CD8-positive, alpha-beta memory T cell (primary cell): ENCODE data around the gene HNRNPLL. TPM values are rescaled to one million over a fixed set of nuclear protein-coding genes. Genes with fewer than 3 reads are reported as not detected.

Experiments used
- CTCF ChIA-PET: fragments of 350-600 bp; sonication (Branson Sonifier 250); formaldehyde crosslinking; loops from one replicate; lab custom pipeline; 2021; ENCODE audit warnings: antibody characterized with exemption; lab: Charles Lee
- POLR2A ChIA-PET: fragments of 350-600 bp; sonication (Branson Sonifier 250); formaldehyde crosslinking; loops from one replicate; lab custom pipeline; 2021; ENCODE audit warnings: antibody characterized with exemption; lab: Charles Lee
- DNase-seq, 5 donors: peaks; one replicate each; pipeline versions ENCODE4 v3.0.0 to v3.0.0-alpha.2; 2020 to 2022; ENCODE audit warnings: mixed read lengths in 1 of 5
- H3K27ac ChIP-seq: one replicate; pipeline ENCODE4 v1.7.0; 2013; ENCODE audit warnings: low read depth, mild to moderate bottlenecking, low read length, moderate library complexity
- H3K27me3 ChIP-seq: 2 replicates; pipeline ENCODE4 v1.7.0; 2013; ENCODE audit warnings: low read length, mild to moderate bottlenecking; ENCODE audit not compliant: insufficient read depth, poor library complexity, severe bottlenecking
- H3K36me3 ChIP-seq: 2 replicates; pipeline ENCODE4 v1.7.0; 2013; ENCODE audit warnings: mild to moderate bottlenecking, low read length, moderate library complexity; ENCODE audit not compliant: insufficient read depth
- H3K4me1 ChIP-seq: 2 replicates; pipeline ENCODE4 v1.7.0; 2013; ENCODE audit warnings: mild to moderate bottlenecking, low read length, moderate library complexity; ENCODE audit not compliant: insufficient read depth
- H3K4me3 ChIP-seq: 2 replicates; pipeline ENCODE4 v1.7.0; 2013; ENCODE audit warnings: mild to moderate bottlenecking, low read length
- H3K9me3 ChIP-seq: 2 replicates; pipeline ENCODE4 v1.7.0; 2013; ENCODE audit warnings: mild to moderate bottlenecking, low read length
- H3K27ac Mint-ChIP-seq, 8 donors: one replicate each; pipeline ENCODE4 v1.8.0; 2020 to 2021; ENCODE audit warnings: mixed read lengths in 8 of 8, mild to moderate bottlenecking in 6 of 8, inconsistent platforms in 3 of 8, moderate library complexity in 3 of 8
- H3K27me3 Mint-ChIP-seq, 2 donors: one replicate each; pipeline ENCODE4 v1.8.0; 2020 to 2021; ENCODE audit warnings: mixed read lengths in 2 of 2, mild to moderate bottlenecking in 1 of 2, moderate library complexity in 1 of 2
- H3K36me3 Mint-ChIP-seq, 3 donors: one replicate each; pipeline ENCODE4 v1.8.0; 2020 to 2021; ENCODE audit warnings: mixed read lengths in 3 of 3, inconsistent platforms in 1 of 3, mild to moderate bottlenecking in 1 of 3
- H3K4me1 Mint-ChIP-seq, 3 donors: one replicate each; pipeline ENCODE4 v1.8.0; 2020 to 2021; ENCODE audit warnings: mixed read lengths in 3 of 3, inconsistent platforms in 1 of 3, mild to moderate bottlenecking in 1 of 3
- H3K4me3 Mint-ChIP-seq, 7 donors: one replicate each; pipeline ENCODE4 v1.8.0; 2020 to 2021; ENCODE audit warnings: mixed read lengths in 7 of 7, mild to moderate bottlenecking in 6 of 7, moderate library complexity in 4 of 7, inconsistent platforms in 2 of 7
- H3K9me3 Mint-ChIP-seq, 5 donors: one replicate each; pipeline ENCODE4 v1.8.0; 2020 to 2022; ENCODE audit warnings: mixed read lengths in 5 of 5, mild to moderate bottlenecking in 3 of 5, moderate library complexity in 2 of 5, inconsistent platforms in 1 of 5
- polyA plus RNA-seq: library from polyadenylated mRNA; unstranded; fragments of 300-500 nt; fragmentation: Illumina TruSeq; gene quantifications from one replicate; pipeline ENCODE4 v1.2.3, GENCODE V29; 2021
- total RNA-seq, 2 experiments: library from RNA; stranded (reverse); gene quantifications; one replicate each; pipeline ENCODE4 v1.2.3, GENCODE V29; 2021

Gene HNRNPLL
- total and polyA plus RNA-seq, 3 experiments from 2014 or later, result 65.4 to 80.8 (median 77.4) TPM

DNA sequence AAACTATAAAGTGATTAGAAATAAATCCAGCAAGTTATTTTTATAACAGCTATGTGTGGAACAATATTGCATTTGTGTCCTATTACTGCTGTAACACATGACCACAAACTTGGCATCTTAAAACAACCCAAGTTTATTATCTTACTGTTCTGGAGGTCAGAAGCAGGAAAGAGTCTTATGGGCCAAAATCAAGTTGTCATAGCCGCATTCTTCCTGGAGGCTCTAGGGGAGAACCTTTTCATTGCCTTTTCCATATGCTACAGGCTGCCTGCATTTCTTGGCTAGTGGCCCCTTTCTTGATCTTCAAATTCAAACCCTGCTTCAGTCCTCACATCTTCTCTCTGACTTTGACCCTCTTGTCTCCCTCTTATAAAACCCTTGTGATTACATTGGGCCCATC is 27.0 kb upstream of the HNRNPLL start:
- no peak overlapping the region for H3K4me3 ChIP-seq
- H3K27ac Mint-ChIP-seq, result no peak overlapping the region
- peaks cover 23 to 38% (median 37%) of the 10 kb centered on the region in 3 donors for H3K4me1 Mint-ChIP-seq
- H3K4me3 Mint-ChIP-seq, result no peak overlapping the region
- H3K36me3 Mint-ChIP-seq, result peaks cover 0 to 2% (median 0%) of the 10 kb centered on the region in 3 donors
- no peaks in the 10 kb centered on the region for H3K27me3 ChIP-seq
- peaks cover 3% of the 10 kb centered on the region for H3K9me3 ChIP-seq
- H3K27ac ChIP-seq, result no peak overlapping the region
- DNase-seq, result no peak
- peaks cover 8% of the 10 kb centered on the region for H3K4me1 ChIP-seq
- H3K27me3 Mint-ChIP-seq, result no peaks in the 10 kb centered on the region
- ChIA-PET CTCF (interaction anchor here (1.1 kb wide), 1 partner anchor 25 kb away, joined by 3 read pairs; no protein-coding TSS in a partner anchor), POLR2A (no interaction called here)
- no peaks in the 10 kb centered on the region for H3K36me3 ChIP-seq
- no peaks in the 10 kb centered on the region for H3K9me3 Mint-ChIP-seq

DNA sequence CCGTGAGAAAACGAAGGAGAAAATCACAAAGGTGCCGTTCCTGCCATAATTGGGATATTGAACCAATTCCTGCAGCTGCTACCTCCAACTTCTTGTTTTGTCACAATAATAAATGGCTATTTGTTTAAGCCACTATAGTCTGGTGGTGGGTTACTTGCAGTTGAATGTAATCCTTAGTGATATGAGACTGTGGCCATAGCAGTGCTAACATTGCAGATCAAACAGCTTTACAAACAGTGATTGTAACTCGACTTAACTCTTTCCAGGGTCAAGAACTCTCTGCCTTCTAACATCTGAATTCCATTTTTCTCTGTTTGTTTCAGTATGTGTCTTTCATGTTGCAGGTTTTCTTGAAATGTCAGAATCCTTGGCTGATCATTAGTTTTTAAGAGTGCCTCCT is 24.7 kb upstream of the HNRNPLL start:
- H3K27ac Mint-ChIP-seq, result peak overlapping the region in 2 of 8 donors; percentile 20 to 75
- peaks cover 8% of the 10 kb centered on the region for H3K4me1 ChIP-seq
- POLR2A ChIA-PET, result no interaction called here

DNA sequence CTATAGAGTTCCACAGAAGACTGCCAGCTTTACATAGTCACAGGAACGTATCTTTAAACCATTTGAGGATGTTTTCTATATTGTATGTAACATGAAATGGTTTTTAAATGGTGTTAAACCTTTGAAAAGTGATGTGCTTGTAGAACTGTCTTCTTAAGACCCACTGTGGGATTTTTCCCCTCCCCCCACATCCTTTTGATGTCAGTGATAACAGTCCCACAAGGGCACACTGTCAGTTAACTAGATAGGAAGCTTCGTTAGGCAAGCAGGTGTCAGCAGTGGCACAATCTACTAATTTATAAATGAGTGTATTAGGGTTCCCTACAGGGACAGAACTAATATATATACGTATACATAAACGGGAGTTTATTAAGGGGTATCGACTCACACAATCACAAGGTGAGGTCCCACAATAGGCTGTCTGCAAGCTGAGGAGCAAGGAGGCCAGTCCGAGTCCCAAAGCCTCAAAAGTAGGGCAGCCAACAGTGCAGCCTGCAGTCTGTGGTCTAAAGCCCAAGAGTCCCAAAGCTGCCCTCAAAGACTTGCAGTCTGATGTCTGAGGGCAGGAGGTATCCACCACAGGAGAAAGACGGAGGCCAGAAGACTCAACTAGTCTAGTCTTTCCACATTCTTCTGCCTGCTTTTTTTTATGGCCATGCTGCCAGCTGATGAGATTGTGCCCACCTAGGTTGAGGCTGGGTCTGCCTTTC is 23.8 kb upstream of the HNRNPLL start:
- H3K27ac Mint-ChIP-seq, result peak overlapping the region; percentile 35 to 93 (median 77)

More for the DNA sequence above, 24.7 kb upstream of the HNRNPLL start:
- H3K27ac ChIP-seq, result no peak overlapping the region
- H3K9me3 ChIP-seq, result peaks cover 3% of the 10 kb centered on the region
- DNase-seq, result no peak
- Mint-ChIP-seq H3K4me3 (no peak overlapping the region), H3K27me3 (no peaks in the 10 kb centered on the region), H3K36me3 (peaks cover 0 to 2% (median 0%) of the 10 kb centered on the region in 3 donors), H3K9me3 (no peaks in the 10 kb centered on the region), H3K4me1 (peaks cover 15 to 27% (median 26%) of the 10 kb centered on the region in 3 donors)
- H3K27me3 ChIP-seq, result no peaks in the 10 kb centered on the region
- CTCF ChIA-PET, result interaction anchor here (1.0 to 3.6 kb wide), 5 partner anchors 14 to 98 kb away, joined by 3 to 18 read pairs (median 3); partner anchors contain the start of gene HNRNPLL
- H3K4me3 ChIP-seq, result no peak overlapping the region
- H3K36me3 ChIP-seq, result no peaks in the 10 kb centered on the region

DNA sequence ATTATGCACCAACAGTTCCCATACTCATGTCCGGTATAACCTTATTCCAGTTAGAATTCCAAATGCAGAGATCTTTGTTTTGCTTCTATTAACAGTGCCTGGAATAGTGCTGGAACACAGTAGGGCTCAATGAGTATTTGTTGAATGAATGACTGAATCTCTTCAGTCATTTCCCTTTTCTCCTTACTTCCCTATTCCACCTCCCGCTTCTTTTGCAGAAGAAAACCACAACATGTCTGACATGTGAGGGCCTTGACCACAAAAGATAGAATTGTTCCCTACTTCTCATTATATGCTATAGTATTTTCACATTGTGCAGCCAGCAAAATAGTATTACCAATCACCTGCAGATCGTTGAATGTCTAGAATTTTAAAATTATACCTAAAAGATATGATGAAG is 19.5 kb upstream of the HNRNPLL start:
- no peaks in the 10 kb centered on the region for H3K36me3 ChIP-seq
- peaks cover 14 to 22% (median 21%) of the 10 kb centered on the region in 3 donors for H3K4me1 Mint-ChIP-seq
- H3K27ac ChIP-seq, result no peak overlapping the region
- ChIA-PET POLR2A (no interaction called here), CTCF (interaction anchor here (0.7 kb wide), 1 partner anchor 20 kb away, joined by 3 read pairs; no protein-coding TSS in a partner anchor)
- no peak overlapping the region for H3K4me3 ChIP-seq
- H3K27me3 ChIP-seq, result no peaks in the 10 kb centered on the region
- no peak for DNase-seq
- peaks cover 8% of the 10 kb centered on the region for H3K4me1 ChIP-seq
- H3K36me3 Mint-ChIP-seq, result peaks cover 0 to 2% (median 0%) of the 10 kb centered on the region in 3 donors
- no peaks in the 10 kb centered on the region for H3K27me3 Mint-ChIP-seq
- H3K27ac Mint-ChIP-seq, result no peak overlapping the region
- H3K4me3 Mint-ChIP-seq, result no peak overlapping the region
- H3K9me3 ChIP-seq, result no peaks in the 10 kb centered on the region
- H3K9me3 Mint-ChIP-seq, result no peaks in the 10 kb centered on the region

More for the DNA sequence above, 23.8 kb upstream of the HNRNPLL start:
- H3K36me3 Mint-ChIP-seq, result peaks cover 0 to 2% (median 0%) of the 10 kb centered on the region in 3 donors
- Histone ChIP-seq H3K36me3 (no peaks in the 10 kb centered on the region), H3K4me1 (peaks cover 8% of the 10 kb centered on the region), H3K27me3 (no peaks in the 10 kb centered on the region), H3K4me3 (no peak overlapping the region), H3K9me3 (peaks cover 3% of the 10 kb centered on the region), H3K27ac (no peak overlapping the region)
- H3K4me1 Mint-ChIP-seq, result peaks cover 16 to 27% (median 26%) of the 10 kb centered on the region in 3 donors
- peak overlapping the region in 5 of 7 donors; percentile 12 to 54 (median 51) for H3K4me3 Mint-ChIP-seq
- no peaks in the 10 kb centered on the region for H3K9me3 Mint-ChIP-seq
- ChIA-PET CTCF (interaction anchor here (0.7 to 3.6 kb wide), 9 partner anchors 9 to 114 kb away, joined by 3 to 18 read pairs (median 3); partner anchors contain the start of gene HNRNPLL), POLR2A (interaction anchor here (0.5 to 1.4 kb wide), 6 partner anchors 10 to 128 kb away, joined by 3 to 6 read pairs (median 4); no protein-coding TSS in a partner anchor)
- peak in 4 of 5 donors; percentile 14 to 62 (median 34) for DNase-seq
- H3K27me3 Mint-ChIP-seq, result no peaks in the 10 kb centered on the region

DNA sequence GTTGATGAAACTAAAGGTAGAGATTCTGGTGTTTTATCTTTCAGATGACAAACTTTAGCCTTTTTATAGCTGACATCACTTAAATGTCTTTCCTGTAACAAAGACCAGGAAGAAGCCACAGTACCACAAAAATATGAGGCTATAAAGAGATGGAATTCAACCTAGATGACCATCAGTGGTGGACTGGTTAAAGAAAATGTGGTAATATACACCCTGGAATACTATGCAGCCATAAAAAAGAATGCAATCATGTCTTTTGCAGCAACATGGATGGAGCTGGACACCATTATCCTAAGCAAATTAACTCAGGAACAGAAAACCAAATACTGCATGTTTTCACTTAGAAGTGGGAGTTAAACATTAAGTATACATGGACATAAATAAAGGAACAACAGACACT is 18.3 kb upstream of the HNRNPLL start:
- H3K27ac ChIP-seq, result no peak overlapping the region
- Mint-ChIP-seq H3K36me3 (peaks cover 0 to 4% (median 0%) of the 10 kb centered on the region in 3 donors), H3K4me1 (peaks cover 3 to 10% (median 10%) of the 10 kb centered on the region in 3 donors), H3K27me3 (peaks cover 0 to 1% of the 10 kb centered on the region in 2 donors), H3K4me3 (no peak overlapping the region), H3K27ac (no peak overlapping the region), H3K9me3 (no peaks in the 10 kb centered on the region)
- peaks cover under 1% of the 10 kb centered on the region for H3K4me1 ChIP-seq
- ChIA-PET CTCF (no interaction called here), POLR2A (interaction anchor here (1.1 kb wide), 1 partner anchor 23 kb away, joined by 5 read pairs; no protein-coding TSS in a partner anchor)
- H3K36me3 ChIP-seq, result no peaks in the 10 kb centered on the region
- H3K27me3 ChIP-seq, result no peaks in the 10 kb centered on the region
- no peak for DNase-seq
- H3K4me3 ChIP-seq, result no peak overlapping the region
- H3K9me3 ChIP-seq, result no peaks in the 10 kb centered on the region

DNA sequence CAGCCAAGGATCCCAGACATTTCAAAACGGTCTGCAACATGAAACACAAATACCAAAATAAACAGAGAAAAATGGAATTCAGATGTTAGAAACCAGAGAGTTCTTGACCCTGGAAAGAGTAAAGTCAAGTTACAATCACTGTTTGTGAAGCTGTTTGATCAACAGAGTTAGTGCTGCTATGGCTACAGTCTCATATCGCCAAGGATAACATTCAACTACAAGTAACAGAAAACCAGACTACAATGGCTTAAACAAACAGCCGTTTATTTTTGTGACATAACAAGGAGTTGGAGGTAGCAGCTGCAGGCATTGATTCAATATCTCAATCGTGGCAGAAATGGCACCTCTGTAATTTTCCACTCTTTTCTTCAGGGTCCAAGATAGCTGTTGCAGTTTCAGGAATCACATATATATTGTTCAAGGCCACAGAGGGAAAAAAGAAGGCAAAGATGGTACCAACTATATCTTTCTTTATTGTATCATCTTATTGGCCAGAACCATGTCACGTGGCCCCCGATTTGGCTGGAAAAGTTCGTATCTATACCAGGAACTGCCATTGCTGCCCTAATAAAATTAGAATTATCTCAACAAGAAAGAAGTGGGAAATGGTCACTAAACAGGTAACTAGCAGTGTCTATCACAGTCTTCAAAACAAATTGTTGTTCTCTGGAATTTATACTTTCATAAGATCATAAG is 17.7 kb upstream of the HNRNPLL start:
- Mint-ChIP-seq H3K27ac (peak overlapping the region in 1 of 8 donors; percentile 32), H3K4me3 (no peak overlapping the region), H3K4me1 (peaks cover 2 to 5% (median 5%) of the 10 kb centered on the region in 3 donors), H3K36me3 (peaks cover 0 to 4% (median 0%) of the 10 kb centered on the region in 3 donors), H3K9me3 (no peaks in the 10 kb centered on the region), H3K27me3 (peaks cover 0 to 1% of the 10 kb centered on the region in 2 donors)
- ChIA-PET CTCF (no interaction called here), POLR2A (interaction anchor here (1.1 kb wide), 1 partner anchor 23 kb away, joined by 5 read pairs; no protein-coding TSS in a partner anchor)
- Histone ChIP-seq H3K36me3 (no peaks in the 10 kb centered on the region), H3K27ac (no peak overlapping the region), H3K4me3 (no peak overlapping the region), H3K9me3 (no peaks in the 10 kb centered on the region), H3K4me1 (no peaks in the 10 kb centered on the region), H3K27me3 (no peaks in the 10 kb centered on the region)
- no peak for DNase-seq

DNA sequence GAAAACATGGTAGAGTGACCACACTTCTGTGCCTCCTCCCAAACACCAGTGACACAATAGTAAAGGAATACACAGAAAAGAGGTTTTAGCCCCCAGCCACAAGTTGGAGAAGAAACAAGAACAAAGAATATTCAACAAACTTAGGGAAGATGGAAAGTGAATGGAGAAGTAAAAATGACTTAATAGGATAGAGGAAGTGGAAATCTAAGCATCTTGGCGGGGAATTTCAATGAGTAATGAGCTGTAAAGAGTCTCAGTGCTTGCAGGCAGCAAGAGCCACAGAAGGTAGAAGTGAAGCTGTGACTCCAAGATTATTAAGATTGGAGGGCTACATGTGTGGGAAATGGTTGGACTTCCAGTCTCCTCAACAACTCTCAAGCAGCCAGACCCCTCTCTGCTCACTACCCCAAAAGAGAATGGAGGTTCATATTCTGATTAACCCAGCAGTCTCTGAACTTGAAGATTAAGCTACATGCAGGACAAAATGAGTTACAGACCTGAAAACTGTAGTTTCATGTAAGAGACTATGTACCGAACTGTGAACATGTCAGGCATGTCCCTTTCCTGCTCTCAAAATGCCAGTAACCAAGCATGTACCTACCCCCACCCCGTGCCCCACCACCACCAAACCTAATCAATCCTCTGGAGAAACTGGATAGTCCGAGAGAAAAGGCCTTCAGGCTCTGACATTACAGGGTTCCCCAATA is 16.9 kb upstream of the HNRNPLL start:
- POLR2A ChIA-PET, result interaction anchor here (1.1 kb wide), 1 partner anchor 24 kb away, joined by 5 read pairs; no protein-coding TSS in a partner anchor
- Histone ChIP-seq H3K4me1 (no peaks in the 10 kb centered on the region), H3K27ac (no peak overlapping the region), H3K36me3 (no peaks in the 10 kb centered on the region), H3K27me3 (no peaks in the 10 kb centered on the region), H3K9me3 (no peaks in the 10 kb centered on the region), H3K4me3 (no peak overlapping the region)
- no peak for DNase-seq
- H3K4me3 Mint-ChIP-seq, result no peak overlapping the region
- peaks cover 0 to 2% (median 0%) of the 10 kb centered on the region in 3 donors for H3K4me1 Mint-ChIP-seq
- peaks cover 0 to 2% (median 0%) of the 10 kb centered on the region in 3 donors for H3K36me3 Mint-ChIP-seq
- H3K9me3 Mint-ChIP-seq, result no peaks in the 10 kb centered on the region
- peak overlapping the region in 1 of 8 donors; percentile 32 for H3K27ac Mint-ChIP-seq
- H3K27me3 Mint-ChIP-seq, result peaks cover 0 to 1% of the 10 kb centered on the region in 2 donors
- CTCF ChIA-PET, result interaction anchor here (1.7 kb wide), 1 partner anchor 16 kb away, joined by 5 read pairs; no protein-coding TSS in a partner anchor
